ENCODE measurements around the gene SRGAP1. TPM values are rescaled to one million over a fixed set of nuclear protein-coding genes. Genes with fewer than 3 reads are reported as not detected.
"Not testable (repeated sequence)": the region's sequence is repeated elsewhere in the genome, so short reads cannot be mapped to it uniquely, and the experiment has no call there.

SRGAP1 gene
- total RNA-seq, 1 donor from 2014 or later, result 2.3 TPM

DNA sequence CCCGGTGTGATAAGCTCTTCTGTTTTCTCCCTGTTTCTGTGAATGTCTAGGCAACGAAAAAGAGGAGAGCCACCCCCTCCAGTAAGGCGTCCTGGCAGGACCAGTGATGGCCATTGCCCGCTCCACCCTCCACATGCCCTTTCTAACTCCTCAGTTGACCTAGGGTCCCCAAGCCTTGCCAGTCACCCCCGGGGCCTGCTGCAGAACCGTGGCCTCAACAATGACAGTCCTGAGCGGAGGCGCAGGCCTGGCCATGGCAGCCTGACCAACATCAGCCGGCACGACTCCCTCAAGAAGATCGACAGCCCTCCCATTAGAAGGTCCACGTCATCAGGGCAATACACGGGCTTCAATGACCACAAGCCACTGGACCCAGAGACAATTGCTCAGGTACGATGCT is 283.3 kb downstream of the SRGAP1 start:
- H3K9me3 ChIP-seq (replicated peaks), result peaks cover 4% of the 10 kb centered on the region
- H3K4me3 ChIP-seq, result no peak overlapping the region
- no peak for DNase-seq
- TF ChIP-seq, protein P1, sequence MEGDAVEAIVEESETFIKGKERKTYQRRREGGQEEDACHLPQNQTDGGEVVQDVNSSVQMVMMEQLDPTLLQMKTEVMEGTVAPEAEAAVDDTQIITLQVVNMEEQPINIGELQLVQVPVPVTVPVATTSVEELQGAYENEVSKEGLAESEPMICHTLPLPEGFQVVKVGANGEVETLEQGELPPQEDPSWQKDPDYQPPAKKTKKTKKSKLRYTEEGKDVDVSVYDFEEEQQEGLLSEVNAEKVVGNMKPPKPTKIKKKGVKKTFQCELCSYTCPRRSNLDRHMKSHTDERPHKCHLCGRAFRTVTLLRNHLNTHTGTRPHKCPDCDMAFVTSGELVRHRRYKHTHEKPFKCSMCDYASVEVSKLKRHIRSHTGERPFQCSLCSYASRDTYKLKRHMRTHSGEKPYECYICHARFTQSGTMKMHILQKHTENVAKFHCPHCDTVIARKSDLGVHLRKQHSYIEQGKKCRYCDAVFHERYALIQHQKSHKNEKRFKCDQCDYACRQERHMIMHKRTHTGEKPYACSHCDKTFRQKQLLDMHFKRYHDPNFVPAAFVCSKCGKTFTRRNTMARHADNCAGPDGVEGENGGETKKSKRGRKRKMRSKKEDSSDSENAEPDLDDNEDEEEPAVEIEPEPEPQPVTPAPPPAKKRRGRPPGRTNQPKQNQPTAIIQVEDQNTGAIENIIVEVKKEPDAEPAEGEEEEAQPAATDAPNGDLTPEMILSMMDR (IDR thresholded peaks at IDR 0.05; ENCODE audit: borderline replicate concordance), result no peak
- H3K4me1 ChIP-seq, result no peaks in the 10 kb centered on the region
- H3K27ac ChIP-seq (replicated peaks), result no peak overlapping the region
- intact Hi-C loops (cut with micrococcal nuclease), result no loop called here
- H3K27me3 ChIP-seq (ENCODE audit: low read depth), result no peaks in the 10 kb centered on the region
- peaks cover 45% of the 10 kb centered on the region for H3K36me3 ChIP-seq

DNA sequence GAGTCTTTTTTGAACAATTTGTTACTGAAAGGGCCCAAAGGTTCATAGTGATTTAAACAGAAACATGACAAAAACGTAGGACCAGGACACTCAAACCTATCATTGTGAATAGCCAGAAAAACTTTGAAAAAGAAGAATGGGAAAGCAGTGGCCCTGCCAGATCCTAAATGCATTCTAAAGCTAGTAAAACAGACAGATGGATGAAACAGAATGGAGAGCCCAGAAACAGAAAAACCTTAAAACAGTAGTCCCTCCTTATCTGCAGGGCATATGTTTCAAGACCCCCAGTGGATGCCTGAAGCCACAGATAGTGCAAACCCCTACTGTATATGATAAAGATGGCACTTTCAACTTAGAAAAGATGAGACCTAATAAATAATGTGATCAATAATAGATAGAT is 283.9 kb downstream of the SRGAP1 start:
- no peaks in the 10 kb centered on the region for H3K4me1 ChIP-seq
- H3K4me3 ChIP-seq, result no peak overlapping the region
- peaks cover 51% of the 10 kb centered on the region for H3K36me3 ChIP-seq
- TF ChIP-seq, protein P1 (IDR thresholded peaks at IDR 0.05; ENCODE audit: borderline replicate concordance), result no peak
- no peak for DNase-seq
- peaks cover 10% of the 10 kb centered on the region for H3K9me3 ChIP-seq (replicated peaks)
- H3K27me3 ChIP-seq (ENCODE audit: low read depth), result no peaks in the 10 kb centered on the region
- no peak overlapping the region for H3K27ac ChIP-seq (replicated peaks)
- intact Hi-C loops (cut with micrococcal nuclease), result no loop called here

DNA sequence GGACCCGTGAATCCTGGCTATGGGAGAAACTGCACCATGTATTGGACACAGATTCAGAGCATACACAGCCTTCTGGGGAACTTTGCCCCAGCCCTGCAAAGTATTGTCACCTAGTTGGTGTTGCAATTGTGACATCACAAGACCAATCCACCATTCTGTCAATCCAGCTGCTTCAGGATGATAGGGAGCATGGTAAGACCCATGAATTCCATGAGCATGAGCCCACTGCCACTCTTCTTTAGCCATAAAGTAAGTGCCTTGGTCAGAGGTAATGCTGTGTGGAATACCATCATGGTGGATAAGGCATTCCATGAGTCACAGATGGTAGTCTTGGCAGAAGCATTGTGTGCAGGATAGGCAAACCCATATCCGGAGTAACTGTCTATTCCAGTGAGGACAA is 286.0 kb downstream of the SRGAP1 start:
- peaks cover 21% of the 10 kb centered on the region for H3K9me3 ChIP-seq (replicated peaks)
- peaks cover 72% of the 10 kb centered on the region for H3K36me3 ChIP-seq

DNA sequence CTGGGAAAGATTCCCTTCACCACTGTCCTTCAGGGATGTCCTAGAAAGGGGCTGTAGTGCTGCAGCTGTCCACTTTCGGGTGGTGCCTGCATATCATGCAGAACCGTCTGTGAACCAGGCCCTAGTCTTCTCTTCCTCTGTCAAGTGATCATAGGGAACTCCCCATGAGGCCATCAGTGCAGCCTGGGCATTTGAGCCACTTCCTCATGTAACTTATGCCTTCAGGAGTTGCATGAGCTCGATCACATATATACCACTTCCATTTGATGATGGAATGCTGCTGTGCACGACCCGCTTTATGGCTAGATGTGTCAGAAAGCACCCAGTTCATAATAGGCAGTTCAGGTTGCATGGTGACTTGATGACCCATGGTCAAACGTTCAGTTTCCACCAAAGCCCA is 287.0 kb downstream of the SRGAP1 start:
- DNase-seq; H3K27me3 ChIP-seq (ENCODE audit: low read depth); H3K27ac ChIP-seq (replicated peaks); intact Hi-C loops (cut with micrococcal nuclease); H3K4me1 ChIP-seq; H3K4me3 ChIP-seq: not testable (repeated sequence)
- H3K9me3 ChIP-seq (replicated peaks), result peaks cover 21% of the 10 kb centered on the region
- peaks cover 77% of the 10 kb centered on the region for H3K36me3 ChIP-seq

More for the DNA sequence above, 286.0 kb downstream of the SRGAP1 start:
- H3K27me3 ChIP-seq (ENCODE audit: low read depth); H3K4me3 ChIP-seq; H3K4me1 ChIP-seq; DNase-seq; intact Hi-C loops (cut with micrococcal nuclease); H3K27ac ChIP-seq (replicated peaks): not testable (repeated sequence)

DNA sequence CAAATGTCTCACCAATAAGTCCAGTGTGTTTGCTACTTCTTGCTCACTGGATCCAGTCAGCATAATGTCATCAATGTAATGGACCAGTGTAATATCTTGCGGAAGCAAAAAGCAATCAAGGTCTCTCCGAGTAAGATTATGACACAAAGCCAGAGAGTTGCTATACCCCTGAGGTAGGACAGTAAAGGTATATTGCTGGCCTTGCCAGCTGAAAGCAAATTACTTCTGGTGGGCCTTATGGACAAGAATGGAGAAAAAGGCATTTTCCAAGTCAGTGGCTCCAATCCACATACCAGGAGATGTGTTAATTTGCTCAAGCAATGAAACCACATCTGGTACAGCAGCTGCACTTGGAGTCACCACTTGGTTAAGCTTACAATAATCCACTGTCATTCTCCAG is 288.2 kb downstream of the SRGAP1 start:
- Histone ChIP-seq H3K36me3 (peaks cover 75% of the 10 kb centered on the region), H3K9me3 (replicated peaks) (peaks cover 21% of the 10 kb centered on the region)
- DNase-seq; H3K27me3 ChIP-seq (ENCODE audit: low read depth); H3K4me3 ChIP-seq; H3K4me1 ChIP-seq; intact Hi-C loops (cut with micrococcal nuclease); H3K27ac ChIP-seq (replicated peaks): not testable (repeated sequence)

DNA sequence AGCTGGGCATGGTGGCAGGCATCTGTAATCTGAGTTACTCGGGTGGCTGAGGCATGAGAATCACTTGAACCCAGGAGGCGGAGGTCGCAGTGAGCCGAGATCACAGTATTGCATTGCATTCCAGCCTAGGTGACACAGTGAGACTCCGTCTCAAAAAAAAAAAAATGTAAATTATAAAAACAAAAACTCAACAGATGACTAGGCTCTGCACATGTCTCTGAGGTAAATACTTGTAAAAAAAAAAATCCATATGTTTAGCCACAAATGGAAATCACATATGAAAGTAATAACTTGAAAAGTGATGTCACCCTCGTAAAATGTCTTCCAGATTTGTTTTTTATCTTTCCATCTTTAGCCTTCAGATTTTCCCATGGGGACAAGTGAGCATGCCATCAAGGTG is 292.6 kb downstream of the SRGAP1 start:
- Histone ChIP-seq H3K9me3 (replicated peaks) (peaks cover 21% of the 10 kb centered on the region), H3K36me3 (peaks cover 53% of the 10 kb centered on the region)

DNA sequence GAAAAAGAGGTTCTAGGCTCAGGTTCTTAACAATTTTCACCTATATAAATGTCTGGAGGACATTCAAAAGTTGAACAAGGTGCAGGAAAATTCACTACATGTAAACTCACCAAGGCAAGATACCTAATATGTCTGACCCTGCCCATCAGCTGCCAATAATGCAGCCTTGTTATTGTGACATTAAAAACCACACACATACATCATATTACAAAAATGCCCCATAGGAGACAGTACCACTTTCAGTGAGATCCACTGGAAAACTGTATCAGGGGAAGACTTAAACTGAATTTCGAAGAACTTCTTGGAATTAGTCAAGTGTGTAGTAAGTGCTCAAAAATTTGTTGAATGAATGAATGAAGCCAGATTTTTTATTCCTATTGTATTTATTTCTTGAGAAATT is 294.5 kb downstream of the SRGAP1 start:
- no peak for DNase-seq
- TF ChIP-seq, protein P1 (IDR thresholded peaks at IDR 0.05; ENCODE audit: borderline replicate concordance), result no peak
- Histone ChIP-seq H3K27ac (replicated peaks) (no peak overlapping the region), H3K27me3 (ENCODE audit: low read depth) (no peaks in the 10 kb centered on the region), H3K9me3 (replicated peaks) (peaks cover 5% of the 10 kb centered on the region), H3K4me3 (no peak overlapping the region), H3K36me3 (peaks cover 44% of the 10 kb centered on the region), H3K4me1 (no peaks in the 10 kb centered on the region)
- intact Hi-C loops (cut with micrococcal nuclease), result no loop called here

More for the DNA sequence above, 292.6 kb downstream of the SRGAP1 start:
- TF ChIP-seq, protein P1 (IDR thresholded peaks at IDR 0.05; ENCODE audit: borderline replicate concordance), result no peak
- Histone ChIP-seq H3K27ac (replicated peaks) (no peak overlapping the region), H3K27me3 (ENCODE audit: low read depth) (no peaks in the 10 kb centered on the region), H3K4me1 (no peaks in the 10 kb centered on the region), H3K4me3 (no peak overlapping the region)
- intact Hi-C loops (cut with micrococcal nuclease), result no loop called here
- DNase-seq, result no peak

Data from left ventricle myocardium inferior (tissue), 1 donor.